ENCODE results near the gene MBNL1.
A peak's percentile ranks its signal among the peaks of the same experiment; 100 is the strongest.

MBNL1 gene

DNA sequence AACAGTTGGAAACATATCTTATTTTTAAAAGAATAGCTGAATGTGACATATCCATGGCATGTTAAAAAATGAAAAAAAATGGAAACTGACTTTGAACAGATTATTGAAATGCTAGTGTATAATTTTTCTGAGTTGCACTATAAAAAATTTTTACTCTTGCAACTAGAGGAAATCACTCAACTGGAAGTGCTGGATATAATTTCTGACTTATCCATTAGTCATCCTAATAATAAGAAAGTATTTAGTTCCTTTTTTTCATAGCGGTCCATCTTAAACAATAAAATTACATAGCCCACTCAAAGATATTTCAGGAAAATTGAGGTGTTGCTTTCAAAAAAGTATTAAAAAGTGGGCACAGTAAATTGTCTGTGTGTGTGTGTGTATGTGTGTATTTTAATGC lies 80.7 kb downstream of the MBNL1 start:
- ATAC-seq (ENCODE audit: insufficient read depth, low read depth) (no peak), DNase-seq (no peak)
- Histone ChIP-seq H4K20me1 (ENCODE audit: insufficient read depth, low read length) (peaks cover 42% of the 10 kb centered on the region; the same call in 1 of the 2 replicates), H3K4me2 (ENCODE audit: insufficient read depth, low read length) (no peak overlapping the region), H3K27me3 (ENCODE audit: insufficient read depth, low read length, poor library complexity) (no peaks in the 10 kb centered on the region), H3K79me2 (ENCODE audit: insufficient read depth, low read length) (peaks cover 100% of the 10 kb centered on the region), H3K9ac (ENCODE audit: low read depth, low read length) (no peak overlapping the region), H3K36me3 (ENCODE audit: insufficient read depth, low read length) (peaks cover 44% of the 10 kb centered on the region), H3K27ac (ENCODE audit: low read length) (no peak overlapping the region), H3K4me1 (ENCODE audit: insufficient read depth, low read length) (no peaks in the 10 kb centered on the region), H3K4me3 (ENCODE audit: low read depth in 1 of 2, low read length in 2 of 2) (no peak overlapping the region), H2AFZ (ENCODE audit: low read depth, low read length) (no peak overlapping the region), H3K9me3 (ENCODE audit: insufficient read depth, low read length, severe bottlenecking) (no peaks in the 10 kb centered on the region)
- TF ChIP-seq, protein P1, sequence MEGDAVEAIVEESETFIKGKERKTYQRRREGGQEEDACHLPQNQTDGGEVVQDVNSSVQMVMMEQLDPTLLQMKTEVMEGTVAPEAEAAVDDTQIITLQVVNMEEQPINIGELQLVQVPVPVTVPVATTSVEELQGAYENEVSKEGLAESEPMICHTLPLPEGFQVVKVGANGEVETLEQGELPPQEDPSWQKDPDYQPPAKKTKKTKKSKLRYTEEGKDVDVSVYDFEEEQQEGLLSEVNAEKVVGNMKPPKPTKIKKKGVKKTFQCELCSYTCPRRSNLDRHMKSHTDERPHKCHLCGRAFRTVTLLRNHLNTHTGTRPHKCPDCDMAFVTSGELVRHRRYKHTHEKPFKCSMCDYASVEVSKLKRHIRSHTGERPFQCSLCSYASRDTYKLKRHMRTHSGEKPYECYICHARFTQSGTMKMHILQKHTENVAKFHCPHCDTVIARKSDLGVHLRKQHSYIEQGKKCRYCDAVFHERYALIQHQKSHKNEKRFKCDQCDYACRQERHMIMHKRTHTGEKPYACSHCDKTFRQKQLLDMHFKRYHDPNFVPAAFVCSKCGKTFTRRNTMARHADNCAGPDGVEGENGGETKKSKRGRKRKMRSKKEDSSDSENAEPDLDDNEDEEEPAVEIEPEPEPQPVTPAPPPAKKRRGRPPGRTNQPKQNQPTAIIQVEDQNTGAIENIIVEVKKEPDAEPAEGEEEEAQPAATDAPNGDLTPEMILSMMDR (IDR thresholded peaks at IDR 0.05; ENCODE audit: borderline replicate concordance, extremely low read depth, low read length, poor library complexity, severe bottlenecking): no peak
- TF ChIP-seq EZH2 (IDR thresholded peaks at IDR 0.05; ENCODE audit: borderline replicate concordance, low read depth, low read length, severe bottlenecking): no peak

DNA sequence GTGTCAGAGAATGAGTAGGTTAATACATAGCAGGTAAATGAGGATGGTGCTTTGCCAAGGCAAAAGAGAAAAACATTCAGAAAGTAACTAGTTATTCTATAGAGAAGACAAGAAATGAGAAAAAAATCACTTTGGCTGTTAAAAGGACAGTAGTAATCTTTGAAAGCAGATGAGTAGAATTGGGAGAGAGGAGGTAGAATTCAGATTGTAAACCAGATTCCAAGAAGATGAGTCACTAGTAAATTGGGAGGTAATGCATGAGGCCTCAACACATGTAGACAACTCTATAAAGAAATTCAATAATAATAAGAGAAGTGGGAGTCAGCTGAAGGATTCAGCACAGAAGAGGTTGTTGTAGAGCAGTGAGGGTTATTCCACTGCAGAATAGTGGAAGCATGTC lies 81.4 kb downstream of the MBNL1 start:
- no peak for DNase-seq
- no peak for ATAC-seq (ENCODE audit: insufficient read depth, low read depth)
- H3K9ac ChIP-seq (ENCODE audit: low read depth, low read length): no peak overlapping the region
- H4K20me1 ChIP-seq (ENCODE audit: insufficient read depth, low read length): peaks cover 45% of the 10 kb centered on the region; the same call in 1 of the 2 replicates
- no peak overlapping the region for H3K4me2 ChIP-seq (ENCODE audit: insufficient read depth, low read length)
- H3K9me3 ChIP-seq (ENCODE audit: insufficient read depth, low read length, severe bottlenecking): no peaks in the 10 kb centered on the region
- no peak overlapping the region for H3K27ac ChIP-seq (ENCODE audit: low read length)
- H3K4me1 ChIP-seq (ENCODE audit: insufficient read depth, low read length): no peaks in the 10 kb centered on the region
- H3K36me3 ChIP-seq (ENCODE audit: insufficient read depth, low read length): peaks cover 41% of the 10 kb centered on the region
- H2AFZ ChIP-seq (ENCODE audit: low read depth, low read length): no peak overlapping the region
- TF ChIP-seq, protein P1 (IDR thresholded peaks at IDR 0.05; ENCODE audit: borderline replicate concordance, extremely low read depth, low read length, poor library complexity, severe bottlenecking): no peak
- TF ChIP-seq EZH2 (IDR thresholded peaks at IDR 0.05; ENCODE audit: borderline replicate concordance, low read depth, low read length, severe bottlenecking): no peak
- H3K4me3 ChIP-seq (ENCODE audit: low read depth in 1 of 2, low read length in 2 of 2): no peak overlapping the region
- peaks cover 100% of the 10 kb centered on the region for H3K79me2 ChIP-seq (ENCODE audit: insufficient read depth, low read length)
- H3K27me3 ChIP-seq (ENCODE audit: insufficient read depth, low read length, poor library complexity): no peaks in the 10 kb centered on the region

DNA sequence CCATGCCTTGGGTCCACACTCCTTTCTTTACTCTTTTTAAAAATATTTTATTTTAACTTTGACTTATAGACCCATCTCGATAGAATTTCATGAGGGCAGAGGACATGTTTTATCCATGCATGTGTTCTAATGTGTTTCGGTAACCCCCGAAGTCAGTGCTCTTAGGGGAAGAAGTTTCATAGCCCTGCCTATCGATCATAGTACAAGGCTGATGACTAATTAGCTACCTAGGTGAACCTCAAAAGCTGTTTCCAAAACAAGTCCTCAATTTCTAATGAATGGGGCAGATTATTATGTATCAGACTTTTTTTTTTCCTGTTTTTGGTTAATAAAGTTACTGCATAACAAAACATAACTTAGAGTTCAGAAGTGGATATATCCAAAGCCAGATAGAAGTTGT lies 82.0 kb downstream of the MBNL1 start:
- peaks cover 100% of the 10 kb centered on the region for H3K79me2 ChIP-seq (ENCODE audit: insufficient read depth, low read length)
- H3K4me3 ChIP-seq (ENCODE audit: low read depth in 1 of 2, low read length in 2 of 2): no peak overlapping the region
- no peaks in the 10 kb centered on the region for H3K9me3 ChIP-seq (ENCODE audit: insufficient read depth, low read length, severe bottlenecking)
- H3K9ac ChIP-seq (ENCODE audit: low read depth, low read length): no peak overlapping the region
- TF ChIP-seq, protein P1 (IDR thresholded peaks at IDR 0.05; ENCODE audit: borderline replicate concordance, extremely low read depth, low read length, poor library complexity, severe bottlenecking): no peak
- TF ChIP-seq EZH2 (IDR thresholded peaks at IDR 0.05; ENCODE audit: borderline replicate concordance, low read depth, low read length, severe bottlenecking): no peak
- no peak for ATAC-seq (ENCODE audit: insufficient read depth, low read depth)
- no peak for DNase-seq
- no peak overlapping the region for H2AFZ ChIP-seq (ENCODE audit: low read depth, low read length)
- H3K36me3 ChIP-seq (ENCODE audit: insufficient read depth, low read length): peaks cover 35% of the 10 kb centered on the region
- no peak overlapping the region for H3K27ac ChIP-seq (ENCODE audit: low read length)
- H4K20me1 ChIP-seq (ENCODE audit: insufficient read depth, low read length): peaks cover 46% of the 10 kb centered on the region; the same call in 1 of the 2 replicates
- H3K27me3 ChIP-seq (ENCODE audit: insufficient read depth, low read length, poor library complexity): no peaks in the 10 kb centered on the region
- H3K4me2 ChIP-seq (ENCODE audit: insufficient read depth, low read length): no peak overlapping the region
- H3K4me1 ChIP-seq (ENCODE audit: insufficient read depth, low read length): no peaks in the 10 kb centered on the region

DNA sequence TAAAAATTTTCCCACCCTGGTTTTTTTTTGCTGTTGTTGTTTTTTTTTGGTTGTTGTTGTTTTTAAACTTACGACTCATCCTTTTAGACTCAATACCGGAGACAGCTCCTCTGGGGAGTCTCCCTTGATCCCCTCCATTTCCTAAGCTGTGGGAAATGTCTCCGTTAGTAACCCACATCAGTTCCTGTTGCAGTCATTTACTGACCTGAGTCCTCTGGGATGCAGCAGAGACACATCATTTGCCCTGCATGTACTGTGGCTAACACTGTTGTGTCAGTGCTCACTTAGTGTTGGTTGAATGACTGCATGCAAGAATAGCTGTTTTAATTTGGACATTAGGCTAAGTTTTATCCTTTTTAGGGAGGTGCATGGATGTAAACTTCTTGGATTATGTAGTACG lies 83.8 kb downstream of the MBNL1 start:
- Histone ChIP-seq H3K9me3 (ENCODE audit: insufficient read depth, low read length, severe bottlenecking) (no peaks in the 10 kb centered on the region), H2AFZ (ENCODE audit: low read depth, low read length) (no peak overlapping the region), H3K27ac (ENCODE audit: low read length) (peak overlapping the region; percentile 0; the same call in 1 of the 2 replicates), H3K36me3 (ENCODE audit: insufficient read depth, low read length) (peaks cover 34% of the 10 kb centered on the region), H3K9ac (ENCODE audit: low read depth, low read length) (no peak overlapping the region), H3K4me1 (ENCODE audit: insufficient read depth, low read length) (no peaks in the 10 kb centered on the region), H4K20me1 (ENCODE audit: insufficient read depth, low read length) (peaks cover 53% of the 10 kb centered on the region; the same call in 1 of the 2 replicates), H3K27me3 (ENCODE audit: insufficient read depth, low read length, poor library complexity) (no peaks in the 10 kb centered on the region), H3K4me3 (ENCODE audit: low read depth in 1 of 2, low read length in 2 of 2) (no peak overlapping the region), H3K79me2 (ENCODE audit: insufficient read depth, low read length) (peaks cover 100% of the 10 kb centered on the region), H3K4me2 (ENCODE audit: insufficient read depth, low read length) (no peak overlapping the region)
- ATAC-seq (ENCODE audit: insufficient read depth, low read depth) (no peak), DNase-seq (no peak)
- TF ChIP-seq, protein P1 (IDR thresholded peaks at IDR 0.05; ENCODE audit: borderline replicate concordance, extremely low read depth, low read length, poor library complexity, severe bottlenecking): no peak
- TF ChIP-seq EZH2 (IDR thresholded peaks at IDR 0.05; ENCODE audit: borderline replicate concordance, low read depth, low read length, severe bottlenecking): no peak

Measured in DND-41 (cell line).